ENCODE results near the gene LINGO1. TPM values are rescaled to one million over a fixed set of nuclear protein-coding genes. Genes with fewer than 3 reads are reported as not detected.

Gene LINGO1
- total RNA-seq, 2 experiments from 2014 or later = not detected

GRCh38 chr15:77643764-77644163 is 11.1 kb upstream of the LINGO1 start:
- CTCF ChIA-PET = interaction anchor here (2.7 kb wide), 1 partner anchor 10 kb away, joined by 11 read pairs; the partner anchor contains the start of gene LINGO1
- no peaks in the 10 kb centered on the region for H3K9me3 Mint-ChIP-seq
- intact Hi-C loops (cut with micrococcal nuclease) = no loop called here
- H3K4me1 Mint-ChIP-seq (ENCODE audit: low read depth) = no peaks in the 10 kb centered on the region
- POLR2A ChIA-PET = no interaction called here
- H3K27ac Mint-ChIP-seq = no peak overlapping the region
- H3K4me3 Mint-ChIP-seq = no peak overlapping the region
- ATAC-seq (no peak), DNase-seq (no peak)
- H3K36me3 Mint-ChIP-seq (ENCODE audit: low read depth) = no peaks in the 10 kb centered on the region
- no peak for TF ChIP-seq CTCF (IDR thresholded peaks at IDR 0.05)
- peaks cover 3% of the 10 kb centered on the region for H3K27me3 Mint-ChIP-seq

DNA sequence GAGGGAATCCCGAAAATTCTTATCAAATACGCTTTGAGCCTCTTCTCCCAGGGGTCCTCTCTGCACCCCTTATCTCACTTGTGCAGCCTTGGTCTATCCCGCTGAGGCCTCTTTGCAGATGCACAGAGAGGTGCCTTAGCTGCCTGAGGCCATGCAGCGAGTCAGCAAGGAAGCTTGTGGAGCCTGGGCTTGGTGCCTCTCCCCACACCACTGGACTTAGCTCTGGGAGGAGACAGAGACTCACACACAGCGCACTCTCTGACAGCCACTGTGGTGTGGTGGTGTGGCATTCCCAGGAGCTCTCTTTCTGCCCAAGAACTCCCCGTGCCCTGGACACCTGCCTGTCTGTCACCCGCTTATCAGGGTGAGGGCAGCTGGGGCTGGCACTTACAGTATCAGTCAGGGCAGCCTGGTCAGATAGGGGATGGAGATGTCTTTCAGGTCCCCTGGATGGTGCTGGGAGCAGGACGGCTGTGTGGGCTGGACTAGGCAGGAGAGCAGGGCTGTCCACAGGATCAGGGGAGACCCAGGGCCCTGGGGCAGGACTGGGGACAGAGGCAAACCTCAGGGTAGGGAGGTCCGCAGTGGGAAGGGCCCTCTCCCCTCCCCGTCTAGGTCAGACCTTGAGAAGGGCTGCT is 10.2 kb upstream of the LINGO1 start:
- ATAC-seq (no peak), DNase-seq (no peak)
- Mint-ChIP-seq H3K27ac (no peak overlapping the region), H3K4me3 (no peak overlapping the region), H3K27me3 (peaks cover 3% of the 10 kb centered on the region), H3K4me1 (ENCODE audit: low read depth) (no peaks in the 10 kb centered on the region), H3K36me3 (ENCODE audit: low read depth) (no peaks in the 10 kb centered on the region), H3K9me3 (no peaks in the 10 kb centered on the region)
- intact Hi-C loops (cut with micrococcal nuclease) = no loop called here
- ChIA-PET POLR2A (no interaction called here), CTCF (interaction anchor here (2.7 kb wide), 1 partner anchor 9 kb away, joined by 11 read pairs; the partner anchor contains the start of gene LINGO1)
- no peak for TF ChIP-seq CTCF (IDR thresholded peaks at IDR 0.05)

GRCh38 chr15:77641999-77642398 is 9.3 kb upstream of the LINGO1 start:
- Mint-ChIP-seq H3K9me3 (no peaks in the 10 kb centered on the region), H3K27me3 (peaks cover 6% of the 10 kb centered on the region), H3K4me3 (no peak overlapping the region), H3K27ac (no peak overlapping the region), H3K4me1 (ENCODE audit: low read depth) (no peaks in the 10 kb centered on the region), H3K36me3 (ENCODE audit: low read depth) (no peaks in the 10 kb centered on the region)
- TF ChIP-seq CTCF (IDR thresholded peaks at IDR 0.05) = no peak
- intact Hi-C loops (cut with micrococcal nuclease) = no loop called here
- DNase-seq = no peak
- ChIA-PET CTCF (interaction anchor here (2.7 kb wide), 1 partner anchor 8 kb away, joined by 11 read pairs; the partner anchor contains the start of gene LINGO1), POLR2A (interaction anchor here (1.0 kb wide), 1 partner anchor 169 kb away, joined by 3 read pairs; no protein-coding TSS in a partner anchor)
- no peak for ATAC-seq

DNA sequence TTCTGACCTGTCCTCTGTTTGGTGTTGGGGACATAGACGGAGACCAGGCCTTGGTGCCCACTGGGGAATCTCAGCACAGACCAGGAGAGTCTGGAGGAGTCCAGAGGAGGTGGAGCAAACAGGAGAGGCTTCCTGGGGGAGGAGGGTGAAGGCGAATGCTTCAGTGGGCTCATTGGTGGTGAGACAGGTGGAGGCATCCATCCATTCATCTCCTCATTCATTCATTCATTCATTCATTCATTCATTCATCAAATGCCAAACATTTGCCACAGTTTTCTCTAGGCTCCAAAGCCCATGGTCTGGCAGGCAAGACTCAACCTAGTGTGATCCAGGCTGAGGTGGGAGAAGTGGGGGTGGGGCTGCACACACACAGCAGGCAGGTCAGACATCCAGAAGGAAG is 7.9 kb upstream of the LINGO1 start:
- no peaks in the 10 kb centered on the region for H3K9me3 Mint-ChIP-seq
- POLR2A ChIA-PET = no interaction called here
- H3K4me3 Mint-ChIP-seq = no peak overlapping the region
- DNase-seq (no peak), ATAC-seq (no peak)
- no peak overlapping the region for H3K27ac Mint-ChIP-seq
- no peaks in the 10 kb centered on the region for H3K4me1 Mint-ChIP-seq (ENCODE audit: low read depth)
- H3K36me3 Mint-ChIP-seq (ENCODE audit: low read depth) = no peaks in the 10 kb centered on the region
- TF ChIP-seq CTCF (IDR thresholded peaks at IDR 0.05) = no peak
- H3K27me3 Mint-ChIP-seq = peaks cover 14% of the 10 kb centered on the region
- intact Hi-C loops (cut with micrococcal nuclease) = no loop called here
- CTCF ChIA-PET = no interaction called here

DNA sequence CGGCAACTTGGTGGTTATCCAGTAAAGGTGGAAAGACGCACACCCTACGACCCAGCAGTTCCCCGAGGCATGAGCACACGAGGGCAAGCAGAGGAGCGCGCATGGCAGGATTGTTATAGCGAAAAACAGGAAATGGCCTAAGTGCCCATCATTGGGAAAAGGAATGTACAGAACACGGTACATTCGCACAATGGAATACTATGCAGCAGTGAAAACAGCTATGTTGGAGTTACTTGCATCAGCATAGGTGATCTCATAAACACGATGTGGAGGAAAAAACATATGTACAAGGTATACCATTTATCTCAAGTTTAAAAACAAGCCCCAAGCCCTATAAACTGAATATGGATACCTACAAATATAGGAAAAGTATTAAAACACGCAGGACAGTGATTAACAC is 6.7 kb upstream of the LINGO1 start:
- no peaks in the 10 kb centered on the region for H3K4me1 Mint-ChIP-seq (ENCODE audit: low read depth)
- H3K27ac Mint-ChIP-seq = no peak overlapping the region
- no peak for TF ChIP-seq CTCF (IDR thresholded peaks at IDR 0.05)
- POLR2A ChIA-PET = no interaction called here
- no peaks in the 10 kb centered on the region for H3K36me3 Mint-ChIP-seq (ENCODE audit: low read depth)
- H3K27me3 Mint-ChIP-seq = peaks cover 17% of the 10 kb centered on the region
- no peak overlapping the region for H3K4me3 Mint-ChIP-seq
- no peak for DNase-seq
- CTCF ChIA-PET = interaction anchor here (1.9 kb wide), 1 partner anchor 182 kb away, joined by 8 read pairs; no protein-coding TSS in a partner anchor
- ATAC-seq = no peak
- no peaks in the 10 kb centered on the region for H3K9me3 Mint-ChIP-seq
- intact Hi-C loops (cut with micrococcal nuclease) = loop anchor here (10.0 kb wide), 1 partner anchor 175 kb away; no protein-coding TSS in a partner anchor

Measured in activated CD8-positive, alpha-beta T cell treated with anti-CD3 and anti-CD28 coated beads for 36 hours (primary cell).